SU-DHL-6 (cell line): ENCODE measurements around the gene CNOT11.

ENCODE experiments used
- H2AFZ ChIP-seq: fragments of 200-600 bp; sonication (generic); 2 replicates; pipeline ENCODE4 v1.6.1; 2014; ENCODE audit warnings: low read depth, mild to moderate bottlenecking, moderate library complexity, mixed read lengths, antibody characterized with exemption, low read length; ENCODE audit not compliant: severe bottlenecking
- H3F3A ChIP-seq: fragments of 200-600 bp; shearing (Covaris generic); 2 replicates; pipeline ENCODE4 v1.6.0; 2016; ENCODE audit warnings: antibody characterized with exemption, mild to moderate bottlenecking; ENCODE audit not compliant: insufficient read depth
- H3K27ac ChIP-seq: fragments of 200-600 bp; sonication (generic); 2 replicates; pipeline ENCODE4 v1.5.1; 2016; ENCODE audit warnings: low read depth, mild to moderate bottlenecking, low read length, moderate library complexity, mixed read lengths
- H3K27me3 ChIP-seq: fragments of 200-600 bp; sonication (generic), shearing (Covaris generic); 2 replicates; pipeline ENCODE4 v1.6.0; 2014; ENCODE audit warnings: mild to moderate bottlenecking, low read length
- H3K36me3 ChIP-seq: fragments of 200-600 bp; sonication (generic); 2 replicates; pipeline ENCODE4 v1.6.1; 2014; ENCODE audit warnings: mild to moderate bottlenecking, low read length, mixed read lengths
- H3K4me2 ChIP-seq: fragments of 300-600, 200-600 bp; shearing (Covaris generic), sonication (generic); 2 replicates; pipeline ENCODE4 v1.6.0; 2014; ENCODE audit warnings: low read length, low read depth, mild to moderate bottlenecking; ENCODE audit not compliant: poor library complexity, severe bottlenecking
- H3K4me3 ChIP-seq: fragments of 200-600 bp; sonication (generic); 2 replicates; pipeline ENCODE4 v1.5.1; 2014; ENCODE audit warnings: antibody characterized with exemption, low read length, mild to moderate bottlenecking, mixed read lengths; ENCODE audit not compliant: insufficient read depth, poor library complexity, severe bottlenecking
- H3K79me2 ChIP-seq: fragments of 200-600 bp; sonication (generic); 2 replicates; pipeline ENCODE4 v1.6.1; 2014; ENCODE audit warnings: mild to moderate bottlenecking, low read length, moderate library complexity; ENCODE audit not compliant: insufficient read depth
- H3K9ac ChIP-seq: fragments of 200-600 bp; sonication (generic); 2 replicates; pipeline ENCODE4 v1.7.0; 2014; ENCODE audit warnings: mild to moderate bottlenecking, low read length
- H3K9me2 ChIP-seq: fragments of 200-600 bp; sonication (generic); replicated peaks from 2 replicates; pipeline ENCODE4 v1.6.1; 2014; ENCODE audit warnings: low read length; ENCODE audit not compliant: insufficient read depth
- H3K9me3 ChIP-seq: fragments of 200-600 bp; sonication (generic); 2 replicates; pipeline ENCODE4 v1.6.1; 2014; ENCODE audit warnings: low read length, mixed read lengths; ENCODE audit not compliant: insufficient read depth
- H4K20me1 ChIP-seq: fragments of 200-600 bp; sonication (generic); 2 replicates; pipeline ENCODE4 v1.6.1; 2014; ENCODE audit warnings: low read depth, mild to moderate bottlenecking, antibody characterized with exemption, low read length, moderate library complexity, mixed read lengths
- EZH2phosphoT487 ChIP-seq: fragments of 200-600 bp; sonication (generic), shearing (Covaris generic); conservative IDR thresholded peaks from 2 replicates; pipeline ENCODE4 v1.6.1; 2018; ENCODE audit warnings: mild to moderate bottlenecking, antibody characterized with exemption, low read length, moderate library complexity, mixed read lengths
- TF ChIP-seq, protein P1 (sequence below): fragments of 200-600 bp; sonication (generic); IDR thresholded peaks from one replicate; pipeline ENCODE4 v1.5.1; 2017; ENCODE audit warnings: antibody characterized with exemption, mild to moderate bottlenecking, low read length, moderate library complexity; ENCODE audit not compliant: insufficient read depth, poor library complexity, severe bottlenecking

The CNOT11 gene

DNA sequence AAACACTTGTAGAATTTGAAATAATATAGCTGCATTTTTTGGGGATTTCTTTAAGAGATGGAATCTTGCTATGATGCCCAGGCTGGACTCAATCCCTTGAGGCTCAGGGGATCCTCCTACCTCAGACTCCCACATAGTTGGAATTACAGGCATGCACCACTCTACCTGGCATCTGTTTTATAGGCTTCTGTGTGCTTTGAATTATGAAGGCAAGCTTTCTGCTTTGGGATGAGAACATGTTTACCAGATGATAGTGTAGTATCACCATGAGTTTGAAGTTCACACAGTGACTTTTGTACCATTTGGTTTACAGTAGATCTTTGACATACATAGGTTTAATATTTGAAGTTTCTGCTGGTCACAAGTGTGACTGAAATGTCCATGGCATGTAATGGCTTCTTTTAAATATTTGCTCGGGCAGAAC lies 10.7 kb downstream of the CNOT11 start:
- Histone ChIP-seq H4K20me1 (no peaks in the 10 kb centered on the region), H2AFZ (no peak overlapping the region), H3F3A (no peaks in the 10 kb centered on the region), H3K9ac (no peak overlapping the region), H3K27ac (no peak overlapping the region), H3K36me3 (peaks cover 27% of the 10 kb centered on the region), H3K4me3 (no peak overlapping the region), H3K4me2 (no peak overlapping the region), H3K79me2 (peaks cover 5% of the 10 kb centered on the region; the same call in 1 of the 2 replicates), H3K9me2 (no peaks in the 10 kb centered on the region), H3K27me3 (no peaks in the 10 kb centered on the region), H3K9me3 (no peaks in the 10 kb centered on the region)
- TF ChIP-seq EZH2phosphoT487, result no peak
- TF ChIP-seq, protein P1, sequence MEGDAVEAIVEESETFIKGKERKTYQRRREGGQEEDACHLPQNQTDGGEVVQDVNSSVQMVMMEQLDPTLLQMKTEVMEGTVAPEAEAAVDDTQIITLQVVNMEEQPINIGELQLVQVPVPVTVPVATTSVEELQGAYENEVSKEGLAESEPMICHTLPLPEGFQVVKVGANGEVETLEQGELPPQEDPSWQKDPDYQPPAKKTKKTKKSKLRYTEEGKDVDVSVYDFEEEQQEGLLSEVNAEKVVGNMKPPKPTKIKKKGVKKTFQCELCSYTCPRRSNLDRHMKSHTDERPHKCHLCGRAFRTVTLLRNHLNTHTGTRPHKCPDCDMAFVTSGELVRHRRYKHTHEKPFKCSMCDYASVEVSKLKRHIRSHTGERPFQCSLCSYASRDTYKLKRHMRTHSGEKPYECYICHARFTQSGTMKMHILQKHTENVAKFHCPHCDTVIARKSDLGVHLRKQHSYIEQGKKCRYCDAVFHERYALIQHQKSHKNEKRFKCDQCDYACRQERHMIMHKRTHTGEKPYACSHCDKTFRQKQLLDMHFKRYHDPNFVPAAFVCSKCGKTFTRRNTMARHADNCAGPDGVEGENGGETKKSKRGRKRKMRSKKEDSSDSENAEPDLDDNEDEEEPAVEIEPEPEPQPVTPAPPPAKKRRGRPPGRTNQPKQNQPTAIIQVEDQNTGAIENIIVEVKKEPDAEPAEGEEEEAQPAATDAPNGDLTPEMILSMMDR, result no peak

DNA sequence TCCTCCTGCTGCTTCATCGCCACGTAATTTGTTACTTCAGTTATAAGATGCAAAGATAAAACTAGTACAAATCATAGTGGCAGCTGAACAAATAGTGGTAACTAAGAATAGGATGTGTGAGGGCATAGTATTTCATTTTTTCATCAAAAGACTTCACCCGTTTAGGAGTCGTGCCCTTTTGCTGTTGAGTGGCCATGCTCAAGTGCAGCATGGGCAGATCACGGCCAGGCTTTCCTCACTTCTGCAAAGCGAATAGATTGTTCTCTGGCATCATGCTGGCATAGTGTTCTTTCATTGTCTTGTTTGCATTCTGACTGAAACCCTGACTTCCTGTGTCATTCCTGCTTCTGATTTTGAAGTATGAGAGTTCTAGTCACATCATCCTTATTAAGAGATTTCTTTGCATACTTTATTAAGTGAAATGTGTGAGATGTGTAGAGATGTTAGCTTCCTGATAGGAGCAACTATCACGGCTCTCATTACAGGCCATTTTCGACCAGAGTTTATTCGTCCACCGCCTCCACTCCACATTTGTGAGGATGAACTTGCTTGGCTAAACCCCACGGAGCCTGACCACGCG lies 11.8 kb downstream of the CNOT11 start:
- no peaks in the 10 kb centered on the region for H3K9me3 ChIP-seq
- H3K4me3 ChIP-seq, result no peak overlapping the region
- H4K20me1 ChIP-seq, result no peaks in the 10 kb centered on the region
- no peaks in the 10 kb centered on the region for H3K27me3 ChIP-seq
- no peak overlapping the region for H3K4me2 ChIP-seq
- H3K79me2 ChIP-seq, result peaks cover 5% of the 10 kb centered on the region; the same call in 1 of the 2 replicates
- no peak overlapping the region for H2AFZ ChIP-seq
- H3F3A ChIP-seq, result no peaks in the 10 kb centered on the region
- TF ChIP-seq EZH2phosphoT487, result no peak
- TF ChIP-seq, protein P1, result no peak
- H3K36me3 ChIP-seq, result peaks cover 29% of the 10 kb centered on the region; the same call in 1 of the 2 replicates
- H3K27ac ChIP-seq, result no peak overlapping the region
- no peaks in the 10 kb centered on the region for H3K9me2 ChIP-seq
- H3K9ac ChIP-seq, result no peak overlapping the region

DNA sequence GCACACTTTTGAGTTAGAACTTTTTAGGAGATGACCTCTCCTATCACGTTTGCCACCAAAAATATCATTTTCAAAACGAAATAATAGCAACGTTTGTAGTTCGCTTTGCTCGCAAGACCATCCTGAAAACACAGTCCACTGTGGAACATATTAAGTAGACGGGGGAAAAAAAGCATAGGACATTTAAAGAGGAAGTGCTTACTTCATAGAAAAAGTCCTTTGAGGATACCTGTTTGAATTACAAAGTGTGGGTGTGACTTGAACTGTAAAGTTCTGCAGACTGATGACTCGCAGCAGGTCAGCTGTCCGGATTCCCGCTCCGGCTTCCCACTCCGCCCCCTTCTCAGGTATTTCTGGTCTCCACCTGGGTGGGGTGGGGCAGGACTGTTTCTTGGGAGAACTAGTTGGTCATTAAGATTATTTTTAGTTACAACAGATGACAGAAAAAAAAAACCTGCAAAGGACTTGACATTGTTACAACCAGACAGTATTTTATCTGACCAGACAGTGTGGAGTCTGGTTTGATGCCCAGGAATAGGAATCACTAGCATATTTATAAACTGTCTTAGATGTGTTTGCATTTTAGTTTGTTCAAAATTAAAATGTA lies 13.3 kb downstream of the CNOT11 start:
- Histone ChIP-seq H3K27ac (no peak overlapping the region), H3K36me3 (peaks cover 39% of the 10 kb centered on the region; the same call in 1 of the 2 replicates), H3K9me3 (no peaks in the 10 kb centered on the region), H2AFZ (no peak overlapping the region), H3K4me2 (no peak overlapping the region), H3K9me2 (no peaks in the 10 kb centered on the region), H3F3A (peaks cover 3% of the 10 kb centered on the region; the same call in 1 of the 2 replicates), H4K20me1 (no peaks in the 10 kb centered on the region), H3K79me2 (peaks cover 5% of the 10 kb centered on the region; the same call in 1 of the 2 replicates), H3K9ac (no peak overlapping the region), H3K4me3 (no peak overlapping the region), H3K27me3 (no peaks in the 10 kb centered on the region)
- TF ChIP-seq EZH2phosphoT487, result no peak
- TF ChIP-seq, protein P1, result no peak
